Ishikawa (cell line): ENCODE measurements around the gene PLPP6.

Source experiments
- CEBPB ChIP-seq: IDR thresholded peaks from 2 replicates; pipeline ENCODE4 v1.6.1; 2012
- CREB1 ChIP-seq: IDR thresholded peaks from 2 replicates; pipeline ENCODE4 v1.6.1; 2012; ENCODE audit warnings: low read depth
- EGR1 ChIP-seq: IDR thresholded peaks from 2 replicates; pipeline ENCODE4 v1.6.1; 2012
- EP300 ChIP-seq: IDR thresholded peaks from 2 replicates; pipeline ENCODE4 v1.6.1; 2012; ENCODE audit warnings: borderline replicate concordance
- FOXM1 ChIP-seq: IDR thresholded peaks from 2 replicates; pipeline ENCODE4 v1.6.1; 2012; ENCODE audit warnings: low read depth, borderline replicate concordance
- MAX ChIP-seq: IDR thresholded peaks from 2 replicates; pipeline ENCODE4 v1.6.1; 2012
- NFIC ChIP-seq: IDR thresholded peaks from 2 replicates; pipeline ENCODE4 v1.6.1; 2012
- RAD21 ChIP-seq: IDR thresholded peaks from 2 replicates; pipeline ENCODE4 v1.6.1; 2012; ENCODE audit warnings: low read depth
- TAF1 ChIP-seq: IDR thresholded peaks from 2 replicates; pipeline ENCODE4 v1.6.1; 2012; ENCODE audit warnings: low read depth, mild to moderate bottlenecking
- TCF12 ChIP-seq: IDR thresholded peaks from 2 replicates; pipeline ENCODE4 v1.6.1; 2012; ENCODE audit warnings: low read depth
- TEAD4 ChIP-seq: IDR thresholded peaks from 2 replicates; pipeline ENCODE4 v1.6.1; 2012
- YY1 ChIP-seq: IDR thresholded peaks from 2 replicates; pipeline ENCODE4 v1.6.1; 2012; ENCODE audit warnings: low read depth
- ZBTB7A ChIP-seq: IDR thresholded peaks from 2 replicates; pipeline ENCODE4 v1.6.1; 2012; ENCODE audit warnings: low read depth
- TF ChIP-seq, protein P1 (sequence below): IDR thresholded peaks from 2 replicates; pipeline ENCODE4 v1.6.1; 2012; ENCODE audit warnings: low read depth, mild to moderate bottlenecking
- TF ChIP-seq, protein P2 (sequence below): IDR thresholded peaks from 2 replicates; pipeline ENCODE4 v1.6.1; 2012

Gene PLPP6

GRCh38 chr9:4661611-4662010 is 483 bp upstream of the PLPP6 start:
- TF ChIP-seq EP300 (no peak), EGR1 (no peak), RAD21 (no peak), CREB1 (no peak), MAX (no peak), TEAD4 (no peak)

- no peak for TF ChIP-seq EP300
- TF ChIP-seq ZBTB7A: no peak
- no peak for TF ChIP-seq YY1
- TF ChIP-seq TCF12: no peak
- no peak for TF ChIP-seq TEAD4
- no peak for TF ChIP-seq CREB1
- TF ChIP-seq FOXM1: no peak
- no peak for TF ChIP-seq MAX
- TF ChIP-seq EGR1: no peak
- no peak for TF ChIP-seq RAD21
- TF ChIP-seq NFIC: no peak
- no peak for TF ChIP-seq CEBPB
- TF ChIP-seq, protein P1, sequence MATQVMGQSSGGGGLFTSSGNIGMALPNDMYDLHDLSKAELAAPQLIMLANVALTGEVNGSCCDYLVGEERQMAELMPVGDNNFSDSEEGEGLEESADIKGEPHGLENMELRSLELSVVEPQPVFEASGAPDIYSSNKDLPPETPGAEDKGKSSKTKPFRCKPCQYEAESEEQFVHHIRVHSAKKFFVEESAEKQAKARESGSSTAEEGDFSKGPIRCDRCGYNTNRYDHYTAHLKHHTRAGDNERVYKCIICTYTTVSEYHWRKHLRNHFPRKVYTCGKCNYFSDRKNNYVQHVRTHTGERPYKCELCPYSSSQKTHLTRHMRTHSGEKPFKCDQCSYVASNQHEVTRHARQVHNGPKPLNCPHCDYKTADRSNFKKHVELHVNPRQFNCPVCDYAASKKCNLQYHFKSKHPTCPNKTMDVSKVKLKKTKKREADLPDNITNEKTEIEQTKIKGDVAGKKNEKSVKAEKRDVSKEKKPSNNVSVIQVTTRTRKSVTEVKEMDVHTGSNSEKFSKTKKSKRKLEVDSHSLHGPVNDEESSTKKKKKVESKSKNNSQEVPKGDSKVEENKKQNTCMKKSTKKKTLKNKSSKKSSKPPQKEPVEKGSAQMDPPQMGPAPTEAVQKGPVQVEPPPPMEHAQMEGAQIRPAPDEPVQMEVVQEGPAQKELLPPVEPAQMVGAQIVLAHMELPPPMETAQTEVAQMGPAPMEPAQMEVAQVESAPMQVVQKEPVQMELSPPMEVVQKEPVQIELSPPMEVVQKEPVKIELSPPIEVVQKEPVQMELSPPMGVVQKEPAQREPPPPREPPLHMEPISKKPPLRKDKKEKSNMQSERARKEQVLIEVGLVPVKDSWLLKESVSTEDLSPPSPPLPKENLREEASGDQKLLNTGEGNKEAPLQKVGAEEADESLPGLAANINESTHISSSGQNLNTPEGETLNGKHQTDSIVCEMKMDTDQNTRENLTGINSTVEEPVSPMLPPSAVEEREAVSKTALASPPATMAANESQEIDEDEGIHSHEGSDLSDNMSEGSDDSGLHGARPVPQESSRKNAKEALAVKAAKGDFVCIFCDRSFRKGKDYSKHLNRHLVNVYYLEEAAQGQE: no peak
- TF ChIP-seq, protein P2, sequence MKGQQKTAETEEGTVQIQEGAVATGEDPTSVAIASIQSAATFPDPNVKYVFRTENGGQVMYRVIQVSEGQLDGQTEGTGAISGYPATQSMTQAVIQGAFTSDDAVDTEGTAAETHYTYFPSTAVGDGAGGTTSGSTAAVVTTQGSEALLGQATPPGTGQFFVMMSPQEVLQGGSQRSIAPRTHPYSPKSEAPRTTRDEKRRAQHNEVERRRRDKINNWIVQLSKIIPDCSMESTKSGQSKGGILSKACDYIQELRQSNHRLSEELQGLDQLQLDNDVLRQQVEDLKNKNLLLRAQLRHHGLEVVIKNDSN: no peak
- no peak for TF ChIP-seq TAF1
These were observed 1.1 kb downstream of the PLPP6 start for GRCh38 chr9:4662989-4663792.

GRCh38 chr9:4663956-4664355 is 1.9 kb downstream of the PLPP6 start:
- TF ChIP-seq CEBPB (no peak), MAX (no peak), YY1 (no peak), FOXM1 (no peak), TEAD4 (no peak)
- TF ChIP-seq, protein P1: no peak
- TF ChIP-seq, protein P2: no peak

DNA sequence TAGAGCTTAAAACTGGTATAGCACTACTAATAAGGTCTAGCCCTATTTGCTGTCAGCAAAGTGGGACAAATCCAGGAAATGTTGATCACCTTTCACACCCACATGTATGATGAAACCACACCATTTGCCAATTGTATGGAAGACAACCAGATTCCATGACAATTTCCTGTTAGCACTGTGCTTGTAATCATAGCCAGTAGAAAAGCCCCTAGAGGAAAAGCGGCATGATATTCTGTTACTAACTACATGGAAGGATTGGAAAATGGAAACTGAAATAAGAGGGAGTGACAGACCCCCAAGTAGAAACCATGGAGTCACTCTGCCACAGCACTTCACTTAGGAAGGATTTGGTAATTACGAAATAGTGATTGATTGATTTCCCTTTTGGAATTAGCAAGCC is 3.3 kb downstream of the PLPP6 start:
- TF ChIP-seq EP300: no peak
- no peak for TF ChIP-seq TAF1
- TF ChIP-seq ZBTB7A: no peak
- TF ChIP-seq EGR1: no peak
- no peak for TF ChIP-seq CREB1
- no peak for TF ChIP-seq TEAD4
- no peak for TF ChIP-seq MAX
- TF ChIP-seq FOXM1: no peak
- TF ChIP-seq, protein P2: no peak

DNA sequence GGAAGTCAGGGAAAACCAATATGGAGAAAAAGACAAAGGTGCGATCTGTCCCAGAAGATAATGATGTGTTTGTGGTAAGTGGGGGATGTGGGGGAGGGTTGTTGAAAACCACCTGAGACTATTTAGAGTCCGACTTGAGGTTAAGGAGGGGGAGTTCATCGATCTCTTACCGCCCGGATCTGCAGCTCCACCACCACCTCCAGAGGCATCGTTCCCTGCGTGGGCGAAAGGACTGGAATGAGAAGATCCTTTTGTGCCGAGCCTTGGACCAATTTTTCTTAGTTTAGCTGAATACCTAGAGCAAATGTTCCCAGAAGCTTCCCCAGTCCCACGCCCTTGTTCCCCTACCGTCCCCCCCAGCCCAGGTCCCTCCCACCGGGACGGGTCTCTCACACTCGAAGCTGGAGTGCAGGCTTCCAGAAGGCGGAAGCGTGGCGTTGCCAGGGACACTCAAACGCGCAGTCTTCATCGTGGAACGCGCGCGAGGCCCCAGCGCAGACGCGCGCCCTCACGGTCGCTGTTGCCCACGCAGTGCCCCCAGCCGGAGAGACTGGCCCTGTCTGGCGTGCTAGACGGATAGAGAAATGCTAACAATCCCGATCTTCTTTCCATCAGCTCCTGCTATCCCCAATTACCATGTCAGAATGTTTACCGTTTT is 4.1 kb downstream of the PLPP6 start, which contains the start of gene SPATA6L:
TSS of gene SPATA6L (minus strand) at position 439 of the 658 bp plus-strand sequence. CDS start at position 209, 230 bp downstream.
- TF ChIP-seq CEBPB (no peak), EP300 (no peak), EGR1 (peak; percentile 70), TAF1 (no peak), YY1 (no peak), RAD21 (no peak), FOXM1 (no peak), TEAD4 (0 out of 2 replicates have a peak, but pooled peaks have one; percentile 23), CREB1 (no peak), TCF12 (no peak), MAX (peak; percentile 83), NFIC (0 out of 2 replicates have a peak, but pooled peaks have one; percentile 11), ZBTB7A (no peak)
- TF ChIP-seq, protein P2: no peak
- TF ChIP-seq, protein P1: no peak
